ENCODE data around the gene LRRC74A.

LRRC74A gene

GRCh38 chr14:76867516-76868453, 41.6 kb downstream of the LRRC74A start:
- H3K4me1 ChIP-seq (ENCODE audit: control insufficient read depth, insufficient read depth, low read length, poor library complexity, severe bottlenecking) = peaks cover 12% of the 10 kb centered on the region
- H3K27ac ChIP-seq (ENCODE audit: insufficient read depth, low read length, poor library complexity, severe bottlenecking) = no peak overlapping the region
- H3K27me3 ChIP-seq (replicated peaks; ENCODE audit: control insufficient read depth, insufficient read depth, low read length, poor library complexity, severe bottlenecking) = no peaks in the 10 kb centered on the region
- DNase-seq = no peak
- H3K36me3 ChIP-seq (ENCODE audit: control insufficient read depth, insufficient read depth, low read length) = no peaks in the 10 kb centered on the region
- no peaks in the 10 kb centered on the region for H3K9me3 ChIP-seq (ENCODE audit: control insufficient read depth, low read length)
- H3K4me3 ChIP-seq (ENCODE audit: insufficient read depth, low read depth, low read length, poor library complexity, severe bottlenecking) = no peak overlapping the region

- Histone ChIP-seq H3K27me3 (replicated peaks; ENCODE audit: control insufficient read depth, insufficient read depth, low read length, poor library complexity, severe bottlenecking) (no peaks in the 10 kb centered on the region), H3K4me3 (ENCODE audit: insufficient read depth, low read depth, low read length, poor library complexity, severe bottlenecking) (no peak overlapping the region), H3K36me3 (ENCODE audit: control insufficient read depth, insufficient read depth, low read length) (no peaks in the 10 kb centered on the region), H3K27ac (ENCODE audit: insufficient read depth, low read length, poor library complexity, severe bottlenecking) (no peak overlapping the region), H3K9me3 (ENCODE audit: control insufficient read depth, low read length) (no peaks in the 10 kb centered on the region), H3K4me1 (ENCODE audit: control insufficient read depth, insufficient read depth, low read length, poor library complexity, severe bottlenecking) (peaks cover 12% of the 10 kb centered on the region)
- DNase-seq = no peak
Measured at GRCh38 chr14:76868454-76869170, 42.4 kb downstream of the LRRC74A start.

- Histone ChIP-seq H3K9me3 (ENCODE audit: control insufficient read depth, low read length) (no peaks in the 10 kb centered on the region), H3K4me3 (ENCODE audit: insufficient read depth, low read depth, low read length, poor library complexity, severe bottlenecking) (no peak overlapping the region), H3K4me1 (ENCODE audit: control insufficient read depth, insufficient read depth, low read length, poor library complexity, severe bottlenecking) (peaks cover 12% of the 10 kb centered on the region), H3K27me3 (replicated peaks; ENCODE audit: control insufficient read depth, insufficient read depth, low read length, poor library complexity, severe bottlenecking) (no peaks in the 10 kb centered on the region), H3K27ac (ENCODE audit: insufficient read depth, low read length, poor library complexity, severe bottlenecking) (no peak overlapping the region), H3K36me3 (ENCODE audit: control insufficient read depth, insufficient read depth, low read length) (no peaks in the 10 kb centered on the region)
- no peak for DNase-seq
Measured at GRCh38 chr14:76870166-76870565, 44.0 kb downstream of the LRRC74A start.

- Histone ChIP-seq H3K4me1 (ENCODE audit: control insufficient read depth, insufficient read depth, low read length, poor library complexity, severe bottlenecking) (peaks cover 5% of the 10 kb centered on the region), H3K4me3 (ENCODE audit: insufficient read depth, low read depth, low read length, poor library complexity, severe bottlenecking) (no peak overlapping the region), H3K27me3 (replicated peaks; ENCODE audit: control insufficient read depth, insufficient read depth, low read length, poor library complexity, severe bottlenecking) (no peaks in the 10 kb centered on the region), H3K36me3 (ENCODE audit: control insufficient read depth, insufficient read depth, low read length) (no peaks in the 10 kb centered on the region), H3K27ac (ENCODE audit: insufficient read depth, low read length, poor library complexity, severe bottlenecking) (no peak overlapping the region), H3K9me3 (ENCODE audit: control insufficient read depth, low read length) (no peaks in the 10 kb centered on the region)
- DNase-seq = peak; percentile 37 to 57 (median 49)
Measured at GRCh38 chr14:76872796-76873432, 46.7 kb downstream of the LRRC74A start.

- Histone ChIP-seq H3K27me3 (replicated peaks; ENCODE audit: control insufficient read depth, insufficient read depth, low read length, poor library complexity, severe bottlenecking) (no peaks in the 10 kb centered on the region), H3K4me3 (ENCODE audit: insufficient read depth, low read depth, low read length, poor library complexity, severe bottlenecking) (no peak overlapping the region), H3K4me1 (ENCODE audit: control insufficient read depth, insufficient read depth, low read length, poor library complexity, severe bottlenecking) (no peaks in the 10 kb centered on the region), H3K9me3 (ENCODE audit: control insufficient read depth, low read length) (no peaks in the 10 kb centered on the region), H3K36me3 (ENCODE audit: control insufficient read depth, insufficient read depth, low read length) (no peaks in the 10 kb centered on the region), H3K27ac (ENCODE audit: insufficient read depth, low read length, poor library complexity, severe bottlenecking) (no peak overlapping the region)
- DNase-seq = no peak
Measured at GRCh38 chr14:76874734-76875133, 48.5 kb downstream of the LRRC74A start.

- no peaks in the 10 kb centered on the region for H3K9me3 ChIP-seq (ENCODE audit: control insufficient read depth, low read length)
- H3K27ac ChIP-seq (ENCODE audit: insufficient read depth, low read length, poor library complexity, severe bottlenecking) = no peak overlapping the region
- no peaks in the 10 kb centered on the region for H3K4me1 ChIP-seq (ENCODE audit: control insufficient read depth, insufficient read depth, low read length, poor library complexity, severe bottlenecking)
- no peak overlapping the region for H3K4me3 ChIP-seq (ENCODE audit: insufficient read depth, low read depth, low read length, poor library complexity, severe bottlenecking)
- no peaks in the 10 kb centered on the region for H3K27me3 ChIP-seq (replicated peaks; ENCODE audit: control insufficient read depth, insufficient read depth, low read length, poor library complexity, severe bottlenecking)
- no peaks in the 10 kb centered on the region for H3K36me3 ChIP-seq (ENCODE audit: control insufficient read depth, insufficient read depth, low read length)
- peak in 2 of 3 donors; percentile 17 to 42 for DNase-seq
Measured at GRCh38 chr14:76876076-76876475, 49.9 kb downstream of the LRRC74A start.

- no peak overlapping the region for H3K4me3 ChIP-seq (ENCODE audit: insufficient read depth, low read depth, low read length, poor library complexity, severe bottlenecking)
- no peaks in the 10 kb centered on the region for H3K27me3 ChIP-seq (replicated peaks; ENCODE audit: control insufficient read depth, insufficient read depth, low read length, poor library complexity, severe bottlenecking)
- no peak for DNase-seq
- no peaks in the 10 kb centered on the region for H3K9me3 ChIP-seq (ENCODE audit: control insufficient read depth, low read length)
- no peak overlapping the region for H3K27ac ChIP-seq (ENCODE audit: insufficient read depth, low read length, poor library complexity, severe bottlenecking)
- no peaks in the 10 kb centered on the region for H3K4me1 ChIP-seq (ENCODE audit: control insufficient read depth, insufficient read depth, low read length, poor library complexity, severe bottlenecking)
- H3K36me3 ChIP-seq (ENCODE audit: control insufficient read depth, insufficient read depth, low read length) = no peaks in the 10 kb centered on the region
Measured at GRCh38 chr14:76877871-76878270, 51.7 kb downstream of the LRRC74A start.

GRCh38 chr14:76880449-76880848, 54.2 kb downstream of the LRRC74A start:
- H3K4me1 ChIP-seq (ENCODE audit: control insufficient read depth, insufficient read depth, low read length, poor library complexity, severe bottlenecking) = no peaks in the 10 kb centered on the region
- H3K4me3 ChIP-seq (ENCODE audit: insufficient read depth, low read depth, low read length, poor library complexity, severe bottlenecking) = no peak overlapping the region
- H3K27ac ChIP-seq (ENCODE audit: insufficient read depth, low read length, poor library complexity, severe bottlenecking) = no peak overlapping the region
- no peaks in the 10 kb centered on the region for H3K9me3 ChIP-seq (ENCODE audit: control insufficient read depth, low read length)
- no peaks in the 10 kb centered on the region for H3K36me3 ChIP-seq (ENCODE audit: control insufficient read depth, insufficient read depth, low read length)
- H3K27me3 ChIP-seq (replicated peaks; ENCODE audit: control insufficient read depth, insufficient read depth, low read length, poor library complexity, severe bottlenecking) = no peaks in the 10 kb centered on the region
- no peak for DNase-seq

GRCh38 chr14:76881348-76881747, 55.1 kb downstream of the LRRC74A start:
- no peak overlapping the region for H3K27ac ChIP-seq (ENCODE audit: insufficient read depth, low read length, poor library complexity, severe bottlenecking)
- no peaks in the 10 kb centered on the region for H3K36me3 ChIP-seq (ENCODE audit: control insufficient read depth, insufficient read depth, low read length)
- no peaks in the 10 kb centered on the region for H3K27me3 ChIP-seq (replicated peaks; ENCODE audit: control insufficient read depth, insufficient read depth, low read length, poor library complexity, severe bottlenecking)
- DNase-seq = no peak
- no peaks in the 10 kb centered on the region for H3K9me3 ChIP-seq (ENCODE audit: control insufficient read depth, low read length)
- no peak overlapping the region for H3K4me3 ChIP-seq (ENCODE audit: insufficient read depth, low read depth, low read length, poor library complexity, severe bottlenecking)
- H3K4me1 ChIP-seq (ENCODE audit: control insufficient read depth, insufficient read depth, low read length, poor library complexity, severe bottlenecking) = no peaks in the 10 kb centered on the region

GRCh38 chr14:76882651-76883050, 56.4 kb downstream of the LRRC74A start:
- no peaks in the 10 kb centered on the region for H3K36me3 ChIP-seq (ENCODE audit: control insufficient read depth, insufficient read depth, low read length)
- DNase-seq = no peak
- no peaks in the 10 kb centered on the region for H3K4me1 ChIP-seq (ENCODE audit: control insufficient read depth, insufficient read depth, low read length, poor library complexity, severe bottlenecking)
- H3K9me3 ChIP-seq (ENCODE audit: control insufficient read depth, low read length) = no peaks in the 10 kb centered on the region
- no peaks in the 10 kb centered on the region for H3K27me3 ChIP-seq (replicated peaks; ENCODE audit: control insufficient read depth, insufficient read depth, low read length, poor library complexity, severe bottlenecking)
- no peak overlapping the region for H3K27ac ChIP-seq (ENCODE audit: insufficient read depth, low read length, poor library complexity, severe bottlenecking)
- no peak overlapping the region for H3K4me3 ChIP-seq (ENCODE audit: insufficient read depth, low read depth, low read length, poor library complexity, severe bottlenecking)
